ENCODE results near the gene ZNF213.
"Not testable (repeated sequence)": the region's sequence is repeated elsewhere in the genome, so short reads cannot be mapped to it uniquely, and the experiment has no call there.

Gene ZNF213

DNA sequence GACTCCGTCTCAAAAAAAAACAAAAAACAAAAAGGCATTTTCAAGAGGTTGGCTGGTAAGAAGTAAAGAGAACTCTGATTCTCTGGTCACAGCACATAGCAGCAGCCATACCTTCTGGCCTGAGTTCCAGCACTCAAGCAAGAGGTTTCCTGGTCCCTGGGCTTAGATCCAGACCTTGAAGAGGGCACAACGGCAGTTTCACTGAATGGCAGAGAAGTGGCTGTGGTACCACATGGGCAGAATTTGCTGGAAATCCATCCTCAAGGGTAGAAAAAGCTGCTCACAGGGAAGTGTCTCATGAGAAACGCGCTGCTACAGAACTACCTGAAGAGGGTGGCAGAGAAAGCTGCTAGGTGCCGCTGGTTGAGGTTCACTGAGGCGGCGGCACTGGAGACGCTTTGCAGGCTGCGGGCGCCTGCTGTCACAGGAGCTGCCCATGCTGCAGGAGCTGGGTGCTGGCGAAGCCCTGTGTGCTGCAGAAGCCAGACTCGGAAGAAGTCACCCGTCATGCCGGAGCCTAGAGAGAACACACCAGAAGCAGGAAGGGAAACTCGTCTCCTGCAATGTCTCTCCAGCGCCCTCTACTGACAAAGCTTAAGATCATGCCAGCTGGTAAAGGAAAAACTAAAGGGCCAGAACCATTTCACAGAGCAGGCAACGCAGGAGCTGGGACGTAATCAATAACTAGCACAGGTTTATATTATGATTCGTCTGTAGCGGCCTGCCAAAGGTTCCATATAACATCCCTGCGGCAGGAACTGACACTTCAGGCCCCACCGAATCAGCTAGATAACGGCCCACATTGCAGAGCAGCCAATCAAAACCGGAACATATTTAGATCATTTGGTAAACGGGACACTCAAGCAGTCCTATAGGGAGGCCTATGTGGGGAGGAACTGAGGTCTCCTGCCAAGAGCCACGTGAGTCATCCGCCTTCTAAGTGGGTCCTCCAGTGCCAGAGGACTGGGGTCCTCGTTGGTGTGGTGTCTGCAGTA lies 5.4 kb upstream of the ZNF213 start:
- H3K9ac ChIP-seq: peak overlapping the region; percentile 46
- H3K4me1 ChIP-seq: peaks cover 52% of the 10 kb centered on the region
- peak overlapping the region; percentile 39 for H3K27ac ChIP-seq
- H3K4me2 ChIP-seq: peak overlapping the region; percentile 79
- no peaks in the 10 kb centered on the region for H3K27me3 ChIP-seq
- no peak for TF ChIP-seq Cebpa-rat (IDR thresholded peaks at IDR 0.05)
- peak overlapping the region; percentile 58 for H3K4me3 ChIP-seq
- H4K20me1 ChIP-seq: peaks cover 29% of the 10 kb centered on the region
- H3K36me3 ChIP-seq: peaks cover 43% of the 10 kb centered on the region
- no peaks in the 10 kb centered on the region for H3K9me3 ChIP-seq

- H3K27me3 ChIP-seq: no peaks in the 10 kb centered on the region
- H4K20me1 ChIP-seq: peaks cover 30% of the 10 kb centered on the region
- no peak overlapping the region for H3K4me3 ChIP-seq
- H3K9me3 ChIP-seq: no peaks in the 10 kb centered on the region
- H3K9ac ChIP-seq: no peak overlapping the region
- peaks cover 43% of the 10 kb centered on the region for H3K36me3 ChIP-seq
- peaks cover 59% of the 10 kb centered on the region for H3K4me1 ChIP-seq
- H3K4me2 ChIP-seq: no peak overlapping the region
- H3K27ac ChIP-seq: no peak overlapping the region
- no peak for TF ChIP-seq Cebpa-rat (IDR thresholded peaks at IDR 0.05)
Observed at GRCh38 chr16:3131755-3132377, 3.0 kb upstream of the ZNF213 start.

GRCh38 chr16:3133844-3134243 lies 985 bp upstream of the ZNF213 start:
- peak overlapping the region; percentile 94 for H3K4me2 ChIP-seq
- H3K27me3 ChIP-seq: no peaks in the 10 kb centered on the region
- peaks cover 74% of the 10 kb centered on the region for H3K4me1 ChIP-seq
- H3K36me3 ChIP-seq: peaks cover 33% of the 10 kb centered on the region
- peak overlapping the region; percentile 99 for H3K9ac ChIP-seq
- peak overlapping the region; percentile 98 for H3K4me3 ChIP-seq
- TF ChIP-seq Cebpa-rat (IDR thresholded peaks at IDR 0.05): no peak
- H3K9me3 ChIP-seq: no peaks in the 10 kb centered on the region
- H4K20me1 ChIP-seq: peaks cover 48% of the 10 kb centered on the region
- H3K27ac ChIP-seq: peak overlapping the region; percentile 97

GRCh38 chr16:3135126-3135715 lies 392 bp downstream of the ZNF213 start:
- TF ChIP-seq Cebpa-rat (IDR thresholded peaks at IDR 0.05): no peak
- Histone ChIP-seq H3K36me3 (peaks cover 37% of the 10 kb centered on the region), H3K4me3 (peak overlapping the region; percentile 98), H3K9me3 (no peaks in the 10 kb centered on the region), H3K4me2 (peak overlapping the region; percentile 93), H3K9ac (peak overlapping the region; percentile 86), H4K20me1 (peaks cover 53% of the 10 kb centered on the region), H3K27me3 (no peaks in the 10 kb centered on the region), H3K4me1 (peaks cover 63% of the 10 kb centered on the region), H3K27ac (peak overlapping the region; percentile 79)

DNA sequence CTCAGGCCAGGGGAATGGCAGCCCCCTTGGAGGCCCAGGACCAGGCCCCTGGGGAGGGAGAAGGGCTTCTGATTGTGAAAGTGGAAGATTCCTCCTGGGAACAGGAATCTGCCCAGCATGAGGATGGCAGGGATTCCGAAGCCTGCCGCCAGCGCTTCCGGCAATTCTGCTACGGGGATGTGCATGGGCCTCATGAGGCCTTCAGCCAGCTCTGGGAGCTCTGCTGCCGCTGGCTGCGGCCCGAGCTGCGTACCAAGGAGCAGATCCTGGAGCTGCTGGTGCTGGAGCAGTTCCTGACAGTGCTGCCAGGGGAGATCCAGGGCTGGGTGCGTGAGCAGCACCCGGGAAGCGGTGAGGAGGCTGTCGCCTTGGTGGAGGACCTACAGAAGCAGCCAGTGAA lies 2.4 kb downstream of the ZNF213 start:
- Histone ChIP-seq H3K27ac (no peak overlapping the region; the same call in 1 of the 2 replicates), H3K4me3 (no peak overlapping the region), H3K4me2 (peak overlapping the region; percentile 79; the same call in 1 of the 2 replicates), H3K36me3 (peaks cover 40% of the 10 kb centered on the region), H3K4me1 (peaks cover 53% of the 10 kb centered on the region), H3K9ac (no peak overlapping the region), H3K9me3 (no peaks in the 10 kb centered on the region), H3K27me3 (no peaks in the 10 kb centered on the region), H4K20me1 (peaks cover 44% of the 10 kb centered on the region)
- TF ChIP-seq Cebpa-rat (IDR thresholded peaks at IDR 0.05): no peak

- no peak for TF ChIP-seq Cebpa-rat (IDR thresholded peaks at IDR 0.05)
Observed at GRCh38 chr16:3138342-3138741, 3.5 kb downstream of the ZNF213 start.

DNA sequence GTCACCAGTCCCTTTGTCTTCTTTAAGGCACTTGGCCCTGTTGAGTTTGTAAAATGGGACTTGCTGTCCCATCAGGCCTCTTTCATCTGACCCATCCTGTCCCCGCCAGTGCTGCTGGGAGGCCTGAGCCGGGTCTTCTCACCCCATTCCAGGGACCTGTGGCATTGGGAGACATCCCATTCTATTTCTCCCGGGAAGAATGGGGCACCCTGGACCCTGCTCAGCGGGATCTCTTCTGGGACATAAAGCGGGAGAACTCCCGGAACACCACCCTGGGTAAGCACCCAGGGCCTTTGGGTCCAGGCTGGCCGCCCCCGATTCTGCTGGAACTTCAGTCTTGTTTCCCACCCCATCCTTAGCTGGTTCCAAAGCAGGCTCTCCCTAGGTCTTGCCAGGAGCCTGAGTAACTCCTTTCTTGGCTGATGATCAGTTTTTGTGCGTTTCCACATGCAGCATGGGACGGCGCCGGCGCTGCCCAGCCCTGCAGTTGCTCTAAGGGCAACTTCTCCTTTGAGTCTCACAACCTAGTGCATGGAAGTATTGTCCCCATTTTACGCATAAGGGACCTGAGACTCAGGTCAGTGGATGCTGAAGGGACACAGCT lies 4.1 kb downstream of the ZNF213 start:
- no peaks in the 10 kb centered on the region for H3K27me3 ChIP-seq
- H3K4me2 ChIP-seq: peak overlapping the region; percentile 79
- peaks cover 47% of the 10 kb centered on the region for H3K4me1 ChIP-seq
- peaks cover 48% of the 10 kb centered on the region for H3K36me3 ChIP-seq
- 0 out of 2 replicates have a peak overlapping the region, but pooled peaks have one; percentile 3 for H3K27ac ChIP-seq
- no peak for TF ChIP-seq Cebpa-rat (IDR thresholded peaks at IDR 0.05)
- peaks cover 29% of the 10 kb centered on the region; the same call in 1 of the 2 replicates for H4K20me1 ChIP-seq
- no peaks in the 10 kb centered on the region for H3K9me3 ChIP-seq
- H3K9ac ChIP-seq: no peak overlapping the region; the same call in 1 of the 2 replicates
- no peak overlapping the region for H3K4me3 ChIP-seq

More at GRCh38 chr16:3138342-3138741, 3.5 kb downstream of the ZNF213 start:
- H4K20me1 ChIP-seq: peaks cover 33% of the 10 kb centered on the region; the same call in 1 of the 2 replicates
- H3K27me3 ChIP-seq: no peaks in the 10 kb centered on the region
- no peak overlapping the region for H3K4me3 ChIP-seq
- peaks cover 47% of the 10 kb centered on the region for H3K4me1 ChIP-seq
- 0 out of 2 replicates have a peak overlapping the region, but pooled peaks have one; percentile 3 for H3K27ac ChIP-seq
- H3K4me2 ChIP-seq: peak overlapping the region; percentile 79
- H3K9ac ChIP-seq: peak overlapping the region; percentile 24; the same call in 1 of the 2 replicates
- H3K9me3 ChIP-seq: no peaks in the 10 kb centered on the region
- H3K36me3 ChIP-seq: peaks cover 48% of the 10 kb centered on the region

DNA sequence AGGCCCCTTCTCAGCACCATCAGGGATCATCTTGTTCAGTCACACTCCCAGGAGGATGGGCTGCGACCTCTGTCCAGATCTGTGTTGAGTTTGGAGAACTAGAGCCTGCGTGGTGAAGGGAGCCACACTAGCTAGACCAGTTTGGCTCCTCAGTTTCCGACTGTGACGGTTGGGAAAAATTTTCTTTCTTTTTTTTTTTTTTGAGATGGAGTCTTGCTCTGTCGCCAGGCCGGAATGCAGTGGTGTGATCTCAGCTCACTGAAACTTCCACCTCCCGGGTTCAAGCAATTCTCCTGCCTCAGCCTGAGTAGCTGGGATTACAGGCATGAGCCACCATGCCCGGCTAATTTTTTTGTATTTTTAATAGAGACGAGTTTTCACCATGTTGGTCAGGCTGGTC lies 4.7 kb downstream of the ZNF213 start:
- H3K27me3 ChIP-seq, H3K4me2 ChIP-seq, H3K9ac ChIP-seq, H3K27ac ChIP-seq, H3K9me3 ChIP-seq, H3K4me3 ChIP-seq: not testable (repeated sequence)
- Histone ChIP-seq H3K36me3 (peaks cover 48% of the 10 kb centered on the region), H4K20me1 (peaks cover 23% of the 10 kb centered on the region; the same call in 1 of the 2 replicates), H3K4me1 (peaks cover 53% of the 10 kb centered on the region)

All from BLaER1 (cell line).